Esophagus muscularis mucosa (tissue), 4 donors: ENCODE measurements around the gene NMRAL1.

Experiments used
- CTCF ChIP-seq, 3 experiments: fragments of 200-600 bp in 2 of 3; fragments of 450-650 bp in 1 of 3; sonication (generic) in 2 of 3; IDR thresholded peaks; one replicate each; pipeline ENCODE4 v1.5.1; 2017 to 2019; ENCODE audit warnings: antibody characterized with exemption in 3 of 3, mild to moderate bottlenecking in 2 of 3, moderate library complexity in 1 of 3
- EP300 ChIP-seq: sonication (generic); formaldehyde crosslinking; IDR thresholded peaks from one replicate; pipeline ENCODE4 v1.6.1; 2017; ENCODE audit warnings: antibody characterized with exemption
- POLR2A ChIP-seq: fragments of 450-650 bp; IDR thresholded peaks from one replicate; pipeline ENCODE4 v1.6.1; 2017; ENCODE audit warnings: antibody characterized with exemption, moderate library complexity, mild to moderate bottlenecking, low read depth

- TF ChIP-seq CTCF (IDR thresholded peaks at IDR 0.05) (peak in 1 of 3 experiments; percentile 3), EP300 (no peak), POLR2A (no peak)
These were observed 48.3 kb downstream of the NMRAL1 start for GRCh38 chr16:4426021-4426684.
